WERI-Rb-1 (cell line): ENCODE data around the gene GUCY1B1.
"Not testable (repeated sequence)": the region's sequence is repeated elsewhere in the genome, so short reads cannot be mapped to it uniquely, and the experiment has no call there.

Experiments used
- DNase-seq: peaks from one replicate; pipeline ENCODE4 v3.0.0-alpha.2; 2020
- H3K27ac ChIP-seq: fragments of 250-450 bp; sonication (Bioruptor Pico); 2 replicates; pipeline ENCODE4 v1.5.1; 2020; ENCODE audit warnings: mild to moderate bottlenecking, moderate library complexity
- H3K27me3 ChIP-seq: fragments of 250-450 bp; sonication (Bioruptor Pico); 2 replicates; pipeline ENCODE4 v1.5.1; 2021; ENCODE audit warnings: mild to moderate bottlenecking, low read depth, moderate library complexity; ENCODE audit not compliant: insufficient read depth, severe bottlenecking
- H3K36me3 ChIP-seq: fragments of 250-450 bp; sonication (Bioruptor Pico); 2 replicates; pipeline ENCODE4 v1.5.1; 2020; ENCODE audit warnings: mild to moderate bottlenecking, moderate library complexity
- H3K4me3 ChIP-seq: 2 replicates; pipeline ENCODE4 v1.5.1; 2011; ENCODE audit warnings: low read depth, mild to moderate bottlenecking, control low read depth, low read length
- H3K9me3 ChIP-seq: fragments of 250-450 bp; sonication (Bioruptor Pico); 2 replicates; pipeline ENCODE4 v1.5.1; 2021; ENCODE audit warnings: mild to moderate bottlenecking, moderate library complexity; ENCODE audit not compliant: severe bottlenecking
- TF ChIP-seq, protein P1 (sequence below): IDR thresholded peaks from 2 replicates; pipeline ENCODE4 v1.5.1; 2011; ENCODE audit warnings: low read depth, mild to moderate bottlenecking, control low read depth, inconsistent platforms, low read length

The GUCY1B1 gene

GRCh38 chr4:155794589-155795236 lies 35.9 kb downstream of the GUCY1B1 start:
- H3K4me3 ChIP-seq: no peak overlapping the region
- TF ChIP-seq, protein P1, sequence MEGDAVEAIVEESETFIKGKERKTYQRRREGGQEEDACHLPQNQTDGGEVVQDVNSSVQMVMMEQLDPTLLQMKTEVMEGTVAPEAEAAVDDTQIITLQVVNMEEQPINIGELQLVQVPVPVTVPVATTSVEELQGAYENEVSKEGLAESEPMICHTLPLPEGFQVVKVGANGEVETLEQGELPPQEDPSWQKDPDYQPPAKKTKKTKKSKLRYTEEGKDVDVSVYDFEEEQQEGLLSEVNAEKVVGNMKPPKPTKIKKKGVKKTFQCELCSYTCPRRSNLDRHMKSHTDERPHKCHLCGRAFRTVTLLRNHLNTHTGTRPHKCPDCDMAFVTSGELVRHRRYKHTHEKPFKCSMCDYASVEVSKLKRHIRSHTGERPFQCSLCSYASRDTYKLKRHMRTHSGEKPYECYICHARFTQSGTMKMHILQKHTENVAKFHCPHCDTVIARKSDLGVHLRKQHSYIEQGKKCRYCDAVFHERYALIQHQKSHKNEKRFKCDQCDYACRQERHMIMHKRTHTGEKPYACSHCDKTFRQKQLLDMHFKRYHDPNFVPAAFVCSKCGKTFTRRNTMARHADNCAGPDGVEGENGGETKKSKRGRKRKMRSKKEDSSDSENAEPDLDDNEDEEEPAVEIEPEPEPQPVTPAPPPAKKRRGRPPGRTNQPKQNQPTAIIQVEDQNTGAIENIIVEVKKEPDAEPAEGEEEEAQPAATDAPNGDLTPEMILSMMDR: no peak
- no peak for DNase-seq
- no peak overlapping the region for H3K27ac ChIP-seq
- H3K9me3 ChIP-seq: no peaks in the 10 kb centered on the region
- H3K27me3 ChIP-seq: no peaks in the 10 kb centered on the region
- no peaks in the 10 kb centered on the region for H3K36me3 ChIP-seq

GRCh38 chr4:155795991-155796390 lies 37.2 kb downstream of the GUCY1B1 start:
- TF ChIP-seq, protein P1: peak; percentile 78
- no peaks in the 10 kb centered on the region for H3K27me3 ChIP-seq
- no peaks in the 10 kb centered on the region for H3K36me3 ChIP-seq
- H3K4me3 ChIP-seq: no peak overlapping the region
- no peak overlapping the region for H3K27ac ChIP-seq
- DNase-seq: peak; percentile 30
- H3K9me3 ChIP-seq: no peaks in the 10 kb centered on the region

- H3K27me3 ChIP-seq, H3K36me3 ChIP-seq, H3K27ac ChIP-seq, H3K4me3 ChIP-seq, DNase-seq, H3K9me3 ChIP-seq: not testable (repeated sequence)
Measured at GRCh38 chr4:155797581-155797980, 38.8 kb downstream of the GUCY1B1 start.

GRCh38 chr4:155799116-155799793 lies 40.4 kb downstream of the GUCY1B1 start:
- Histone ChIP-seq H3K36me3 (no peaks in the 10 kb centered on the region), H3K27ac (no peak overlapping the region), H3K4me3 (no peak overlapping the region), H3K27me3 (no peaks in the 10 kb centered on the region), H3K9me3 (no peaks in the 10 kb centered on the region)
- DNase-seq: no peak
- TF ChIP-seq, protein P1: no peak

DNA sequence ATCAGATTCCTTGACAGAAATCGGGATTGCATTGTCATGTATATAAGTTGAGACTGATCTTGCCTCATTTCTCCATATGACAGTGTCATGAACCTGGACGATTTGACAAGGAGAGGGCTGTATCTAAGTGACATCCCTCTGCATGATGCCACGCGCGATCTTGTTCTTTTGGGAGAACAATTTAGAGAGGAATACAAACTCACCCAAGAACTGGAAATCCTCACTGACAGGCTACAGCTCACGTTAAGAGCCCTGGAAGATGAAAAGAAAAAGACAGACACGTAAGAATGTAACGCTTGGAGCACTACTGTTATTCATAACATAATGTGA lies 40.9 kb downstream of the GUCY1B1 start:
- Histone ChIP-seq H3K9me3 (no peaks in the 10 kb centered on the region), H3K36me3 (no peaks in the 10 kb centered on the region), H3K4me3 (no peak overlapping the region), H3K27me3 (no peaks in the 10 kb centered on the region), H3K27ac (no peak overlapping the region)
- DNase-seq: no peak
- TF ChIP-seq, protein P1: no peak

- Histone ChIP-seq H3K4me3 (no peak overlapping the region), H3K9me3 (no peaks in the 10 kb centered on the region), H3K36me3 (no peaks in the 10 kb centered on the region), H3K27me3 (no peaks in the 10 kb centered on the region), H3K27ac (no peak overlapping the region)
- TF ChIP-seq, protein P1: no peak
- DNase-seq: no peak
Measured at GRCh38 chr4:155800685-155801343, 42.0 kb downstream of the GUCY1B1 start.
